PFSK-1 (cell line): Measurements from ENCODE around the gene FEM1C.

Experiments used
- FOXP2 ChIP-seq: optimal IDR thresholded peaks from 2 replicates; pipeline ENCODE3; 2011; ENCODE audit warnings: borderline replicate concordance, control low read depth, inconsistent platforms; ENCODE audit not compliant: insufficient read depth; ENCODE audit errors: extremely low read length, extremely low read depth
- POLR2AphosphoS5 ChIP-seq: IDR thresholded peaks from 2 replicates; pipeline ENCODE4 v1.6.1; 2012; ENCODE audit warnings: low read depth, mild to moderate bottlenecking, control low read depth, low read length, moderate library complexity
- REST ChIP-seq, 2 experiments: IDR thresholded peaks; 2 replicates each; pipeline versions ENCODE4 v1.6.1 to v1.8.0; 2011 to 2012; ENCODE audit warnings: low read depth in 2 of 2, low read length in 2 of 2, control low read depth in 1 of 2, inconsistent platforms in 1 of 2, mild to moderate bottlenecking in 1 of 2, moderate library complexity in 1 of 2; ENCODE audit not compliant: insufficient read depth in 1 of 2
- SIN3A ChIP-seq: IDR thresholded peaks from 2 replicates; pipeline ENCODE4 v1.6.1; 2012; ENCODE audit warnings: mild to moderate bottlenecking, low read length, moderate library complexity, borderline replicate concordance; ENCODE audit not compliant: insufficient read depth
- TAF1 ChIP-seq: IDR thresholded peaks from 2 replicates; pipeline ENCODE4 v1.6.1; 2012; ENCODE audit warnings: low read length, control low read depth, borderline replicate concordance; ENCODE audit not compliant: insufficient read depth

The FEM1C gene

GRCh38 chr5:115494570-115495289, 49.8 kb downstream of the FEM1C start:
- TF ChIP-seq REST (IDR thresholded peaks at IDR 0.05; ENCODE audit: insufficient read depth in 1 of 2, low read depth in 2 of 2, low read length in 2 of 2), result no peak
- TF ChIP-seq POLR2AphosphoS5, result no peak
- no peak for TF ChIP-seq TAF1
- TF ChIP-seq FOXP2, result no peak
- TF ChIP-seq SIN3A, result no peak

- TF ChIP-seq POLR2AphosphoS5 (no peak), SIN3A (no peak), REST (IDR thresholded peaks at IDR 0.05; ENCODE audit: insufficient read depth in 1 of 2, low read depth in 2 of 2, low read length in 2 of 2) (no peak), TAF1 (no peak), FOXP2 (no peak)
These were observed 54.0 kb downstream of the FEM1C start for GRCh38 chr5:115490596-115490995.

- no peak for TF ChIP-seq TAF1
- no peak for TF ChIP-seq POLR2AphosphoS5
- no peak for TF ChIP-seq REST (IDR thresholded peaks at IDR 0.05; ENCODE audit: insufficient read depth in 1 of 2, low read depth in 2 of 2, low read length in 2 of 2)
- no peak for TF ChIP-seq FOXP2
- no peak for TF ChIP-seq SIN3A
These were observed 54.8 kb downstream of the FEM1C start for GRCh38 chr5:115489733-115490132.

GRCh38 chr5:115487756-115488155, 56.8 kb downstream of the FEM1C start:
- TF ChIP-seq SIN3A (no peak), REST (IDR thresholded peaks at IDR 0.05; ENCODE audit: insufficient read depth in 1 of 2, low read depth in 2 of 2, low read length in 2 of 2) (no peak), TAF1 (no peak), FOXP2 (no peak), POLR2AphosphoS5 (no peak)

- TF ChIP-seq REST (IDR thresholded peaks at IDR 0.05; ENCODE audit: insufficient read depth in 1 of 2, low read depth in 2 of 2, low read length in 2 of 2), result no peak
- no peak for TF ChIP-seq TAF1
- TF ChIP-seq FOXP2, result no peak
- no peak for TF ChIP-seq SIN3A
- TF ChIP-seq POLR2AphosphoS5, result no peak
These were observed 57.4 kb downstream of the FEM1C start for GRCh38 chr5:115487168-115487567.
